Lower leg skin (tissue), 4 donors: ENCODE results near the gene AP3D1. TPM values are rescaled to one million over a fixed set of nuclear protein-coding genes. Genes with fewer than 3 reads are reported as not detected.
"Not testable (repeated sequence)": the region's sequence is repeated elsewhere in the genome, so short reads cannot be mapped to it uniquely, and the experiment has no call there.

Experiments
- DNase-seq, 2 donors: peaks; one replicate each; pipeline ENCODE4 v3.0.0-alpha.2; 2019; ENCODE audit warnings: low spot score in 2 of 2
- H3K4me3 ChIP-seq: fragments of 200-600 bp; sonication (generic); 2 replicates; pipeline ENCODE4 v1.5.1; 2017; ENCODE audit warnings: mild to moderate bottlenecking, low read depth; ENCODE audit not compliant: poor library complexity, severe bottlenecking
- CTCF ChIP-seq, 3 donors: fragments of 450-650 bp; IDR thresholded peaks; one replicate each; pipeline ENCODE4 v1.5.1; 2016; ENCODE audit warnings: antibody characterized with exemption in 3 of 3, mild to moderate bottlenecking in 3 of 3, moderate library complexity in 2 of 3
- POLR2A ChIP-seq, 2 donors: fragments of 450-650 bp; IDR thresholded peaks; one replicate each; pipeline ENCODE4 v1.6.1; 2016 to 2017; ENCODE audit warnings: antibody characterized with exemption in 2 of 2, mild to moderate bottlenecking in 1 of 2, moderate library complexity in 1 of 2
- WGBS, 2 donors: methylation state at CpG; one replicate each; pipeline ENCODE4 v1.1.5; 2018; 5-methylcytosine and 5-hydroxymethylcytosine counted together
- intact Hi-C: fragments of 100-400 bp; cut with DNase I; formaldehyde crosslinking; loops from one replicate; pipeline ENCODE4 v1.15.0; 2023; ENCODE audit warnings: low total_unique reads
- total RNA-seq, 4 donors: library from RNA; depleted of rRNA; stranded (reverse); fragments of >200 nt; gene quantifications; one replicate each; pipeline ENCODE4 v1.1.0, GENCODE V29; 2016

AP3D1 gene
- total RNA-seq, 4 donors from 2014 or later: 46.5 to 84.7 (median 71.8) TPM

- no peak overlapping the region for H3K4me3 ChIP-seq
- 86 to 90% methylated on average over 46 to 49 of the region's 50 CpGs for WGBS, 2 donors
- TF ChIP-seq POLR2A (IDR thresholded peaks at IDR 0.05) (no peak), CTCF (IDR thresholded peaks at IDR 0.05) (no peak)
- DNase-seq: no peak
- intact Hi-C loops: no loop called here
Measured at GRCh38 chr19:2135474-2136402, 15.6 kb downstream of the AP3D1 start.

GRCh38 chr19:2132731-2133490, 18.5 kb downstream of the AP3D1 start:
- H3K4me3 ChIP-seq: no peak overlapping the region
- 71 to 72% methylated on average over 19 of the region's 19 CpGs for WGBS, 2 donors
- intact Hi-C loops: no loop called here
- no peak for TF ChIP-seq POLR2A (IDR thresholded peaks at IDR 0.05)
- TF ChIP-seq CTCF (IDR thresholded peaks at IDR 0.05): no peak
- DNase-seq: peak in 1 of 2 donors; percentile 52

- intact Hi-C loops: no loop called here
- 88 to 91% methylated on average over 14 of the region's 14 CpGs for WGBS, 2 donors
- no peak for DNase-seq
- H3K4me3 ChIP-seq: no peak overlapping the region
- TF ChIP-seq CTCF (IDR thresholded peaks at IDR 0.05) (no peak), POLR2A (IDR thresholded peaks at IDR 0.05) (no peak)
Measured at GRCh38 chr19:2132191-2132590, 19.2 kb downstream of the AP3D1 start.

GRCh38 chr19:2131012-2131975, 20.1 kb downstream of the AP3D1 start:
- WGBS, 2 donors: 84 to 90% methylated on average over 45 to 59 of the region's 67 CpGs
- H3K4me3 ChIP-seq, DNase-seq, intact Hi-C loops: not testable (repeated sequence)

GRCh38 chr19:2129892-2130770, 21.2 kb downstream of the AP3D1 start:
- WGBS, 2 donors: 93 to 96% methylated on average over 20 to 28 of the region's 28 CpGs
- DNase-seq: no peak
- intact Hi-C loops: no loop called here

More at GRCh38 chr19:2129892-2130770, 21.2 kb downstream of the AP3D1 start:
- H3K4me3 ChIP-seq: no peak overlapping the region
- no peak for TF ChIP-seq POLR2A (IDR thresholded peaks at IDR 0.05)
- no peak for TF ChIP-seq CTCF (IDR thresholded peaks at IDR 0.05)
